Prostate gland (tissue), 2 donors: Measurements from ENCODE around the gene SLC16A10. TPM values are rescaled to one million over a fixed set of nuclear protein-coding genes. Genes with fewer than 3 reads are reported as not detected.

Experiments
- DNase-seq: peaks from one replicate; pipeline ENCODE4 v3.0.0-alpha.2; 2019; ENCODE audit warnings: low spot score
- H3K27ac ChIP-seq, 2 donors: fragments of 200-600 bp; sonication (generic); 2 replicates each; pipeline ENCODE4 v1.5.1; 2017 to 2019
- H3K27me3 ChIP-seq: fragments of 200-600 bp; sonication (generic); replicated peaks from 2 replicates; pipeline ENCODE4 v1.5.1; 2019; ENCODE audit not compliant: insufficient read depth
- H3K36me3 ChIP-seq, 2 donors: fragments of 200-600 bp; sonication (generic); 1 replicate in 1 of 2; 2 replicates in 1 of 2; pipeline versions ENCODE4 v1.5.1 to v1.8.1; 2017 to 2019
- H3K4me1 ChIP-seq: fragments of 200-600 bp; sonication (generic); replicated peaks from 2 replicates; pipeline ENCODE4 v1.5.1; 2019
- H3K4me3 ChIP-seq, 2 donors: fragments of 200-600 bp; sonication (generic); 2 replicates each; pipeline ENCODE4 v1.5.1; 2017 to 2019
- H3K9me3 ChIP-seq: fragments of 200-600 bp; sonication (generic); 2 replicates; pipeline ENCODE4 v1.5.1; 2017
- POLR2A ChIP-seq: fragments of 450-650 bp; IDR thresholded peaks from one replicate; pipeline ENCODE4 v1.6.1; 2016; ENCODE audit warnings: antibody characterized with exemption, mild to moderate bottlenecking
- POLR2AphosphoS5 ChIP-seq: sonication (generic); formaldehyde crosslinking; IDR thresholded peaks from one replicate; pipeline ENCODE4 v1.6.1; 2017; ENCODE audit warnings: antibody characterized with exemption
- WGBS: methylation state at CpG from one replicate; pipeline ENCODE4 v1.1.5; 2018; 5-methylcytosine and 5-hydroxymethylcytosine counted together
- intact Hi-C: fragments of 100-400 bp; cut with DNase I; formaldehyde crosslinking; loops from one replicate; pipeline ENCODE4 v1.14.2; 2022
- total RNA-seq, 2 donors: library from RNA; depleted of rRNA; stranded (reverse); fragments of >200 nt; gene quantifications; one replicate each; pipeline ENCODE4 v1.1.0, GENCODE V29; 2016
- TF ChIP-seq, protein P1 (sequence below), 4 experiments: fragments of 200-600 bp in 2 of 4; fragments of 450-650 bp in 2 of 4; sonication (generic) in 2 of 4; IDR thresholded peaks; 1 replicate in 3 of 4; 2 replicates in 1 of 4; pipeline ENCODE4 v1.5.1; 2016 to 2019; ENCODE audit warnings: antibody characterized with exemption in 4 of 4, mild to moderate bottlenecking in 2 of 4, moderate library complexity in 2 of 4

The SLC16A10 gene
- total RNA-seq, 2 donors from 2014 or later = 11.5 to 12.5 TPM

DNA sequence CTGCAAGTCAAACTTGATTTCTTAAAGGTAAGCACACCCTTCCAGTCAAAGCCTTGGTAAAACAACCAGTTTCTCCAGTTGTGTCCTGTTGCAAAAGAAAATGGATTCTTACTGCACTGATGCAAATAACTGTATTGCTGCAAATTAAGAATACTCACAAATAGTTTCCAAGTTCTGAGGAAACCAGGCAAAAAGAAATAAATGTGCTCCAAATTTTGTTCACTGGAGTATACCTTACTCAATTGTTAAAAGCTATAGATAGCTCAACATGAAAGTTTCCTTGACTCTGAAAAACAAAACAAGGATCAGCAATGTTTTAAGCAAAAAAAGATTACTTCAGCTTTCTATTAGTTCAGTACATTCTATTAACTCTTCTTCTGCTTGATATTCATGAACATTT, 75.2 kb downstream of the SLC16A10 start:
- H3K4me3 ChIP-seq = no peak overlapping the region
- H3K9me3 ChIP-seq = peaks cover 4% of the 10 kb centered on the region
- no peaks in the 10 kb centered on the region for H3K27me3 ChIP-seq
- no peak for DNase-seq
- no peak overlapping the region for H3K27ac ChIP-seq
- TF ChIP-seq, protein P1, sequence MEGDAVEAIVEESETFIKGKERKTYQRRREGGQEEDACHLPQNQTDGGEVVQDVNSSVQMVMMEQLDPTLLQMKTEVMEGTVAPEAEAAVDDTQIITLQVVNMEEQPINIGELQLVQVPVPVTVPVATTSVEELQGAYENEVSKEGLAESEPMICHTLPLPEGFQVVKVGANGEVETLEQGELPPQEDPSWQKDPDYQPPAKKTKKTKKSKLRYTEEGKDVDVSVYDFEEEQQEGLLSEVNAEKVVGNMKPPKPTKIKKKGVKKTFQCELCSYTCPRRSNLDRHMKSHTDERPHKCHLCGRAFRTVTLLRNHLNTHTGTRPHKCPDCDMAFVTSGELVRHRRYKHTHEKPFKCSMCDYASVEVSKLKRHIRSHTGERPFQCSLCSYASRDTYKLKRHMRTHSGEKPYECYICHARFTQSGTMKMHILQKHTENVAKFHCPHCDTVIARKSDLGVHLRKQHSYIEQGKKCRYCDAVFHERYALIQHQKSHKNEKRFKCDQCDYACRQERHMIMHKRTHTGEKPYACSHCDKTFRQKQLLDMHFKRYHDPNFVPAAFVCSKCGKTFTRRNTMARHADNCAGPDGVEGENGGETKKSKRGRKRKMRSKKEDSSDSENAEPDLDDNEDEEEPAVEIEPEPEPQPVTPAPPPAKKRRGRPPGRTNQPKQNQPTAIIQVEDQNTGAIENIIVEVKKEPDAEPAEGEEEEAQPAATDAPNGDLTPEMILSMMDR (IDR thresholded peaks at IDR 0.05) = no peak
- TF ChIP-seq POLR2A (no peak), POLR2AphosphoS5 (no peak)
- H3K4me1 ChIP-seq = no peaks in the 10 kb centered on the region
- intact Hi-C loops = no loop called here
- no peaks in the 10 kb centered on the region for H3K36me3 ChIP-seq

DNA sequence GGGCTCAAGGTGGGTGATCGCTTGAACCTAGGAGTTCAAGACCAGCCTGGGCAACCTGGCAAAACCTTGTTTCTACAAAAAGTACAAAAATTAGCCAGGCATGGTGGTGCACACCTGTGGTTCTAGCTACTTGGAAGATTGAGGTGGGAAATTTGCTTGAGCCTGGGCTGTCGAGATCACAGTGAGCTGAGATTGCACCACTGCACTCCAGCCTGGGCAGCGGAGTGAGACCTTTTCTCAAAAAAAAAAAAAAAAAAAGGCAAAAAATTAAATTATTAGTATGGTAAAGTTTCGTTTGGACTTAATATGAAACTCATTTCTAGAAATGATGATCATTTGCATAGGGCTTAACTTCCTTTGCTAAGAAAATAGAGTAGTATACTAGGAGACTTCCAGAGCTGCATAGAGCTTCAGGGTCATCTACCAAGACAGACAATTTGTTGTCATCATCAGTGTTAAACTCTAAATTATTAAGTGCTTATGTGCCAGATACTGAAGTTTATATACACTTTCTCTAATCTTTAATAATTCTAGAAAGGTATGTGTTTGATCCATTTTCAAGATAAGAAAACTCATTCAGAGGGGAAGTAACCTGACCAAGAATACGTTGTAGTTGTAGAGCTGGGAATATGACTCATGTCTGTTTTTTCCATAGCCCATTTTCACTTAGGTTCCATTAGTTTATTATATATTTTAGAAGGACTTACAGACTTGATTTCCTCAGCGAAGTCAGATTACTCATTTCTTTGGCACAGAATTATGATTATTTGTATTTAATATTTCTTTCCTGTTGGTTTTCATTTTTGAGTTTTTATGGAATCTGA, 84.5 kb downstream of the SLC16A10 start:
- no peak for DNase-seq
- no peak overlapping the region for H3K27ac ChIP-seq
- TF ChIP-seq POLR2AphosphoS5 (no peak), POLR2A (no peak)
- TF ChIP-seq, protein P1 (IDR thresholded peaks at IDR 0.05) = no peak
- H3K4me3 ChIP-seq = no peak overlapping the region
- intact Hi-C loops = no loop called here
- H3K4me1 ChIP-seq = no peaks in the 10 kb centered on the region
- H3K36me3 ChIP-seq = no peaks in the 10 kb centered on the region
- 85% methylated on average over 6 of the region's 6 CpGs for WGBS
- H3K9me3 ChIP-seq = no peaks in the 10 kb centered on the region
- no peaks in the 10 kb centered on the region for H3K27me3 ChIP-seq

GRCh38 chr6:111172563-111172962, 85.3 kb downstream of the SLC16A10 start:
- WGBS = 79% methylated on average over 4 of the region's 4 CpGs
- no peak for DNase-seq
- Histone ChIP-seq H3K4me1 (no peaks in the 10 kb centered on the region), H3K27me3 (no peaks in the 10 kb centered on the region), H3K4me3 (no peak overlapping the region), H3K27ac (no peak overlapping the region), H3K36me3 (no peaks in the 10 kb centered on the region), H3K9me3 (no peaks in the 10 kb centered on the region)
- no peak for TF ChIP-seq POLR2A
- TF ChIP-seq, protein P1 (IDR thresholded peaks at IDR 0.05) = no peak
- TF ChIP-seq POLR2AphosphoS5 = no peak
- intact Hi-C loops = no loop called here

DNA sequence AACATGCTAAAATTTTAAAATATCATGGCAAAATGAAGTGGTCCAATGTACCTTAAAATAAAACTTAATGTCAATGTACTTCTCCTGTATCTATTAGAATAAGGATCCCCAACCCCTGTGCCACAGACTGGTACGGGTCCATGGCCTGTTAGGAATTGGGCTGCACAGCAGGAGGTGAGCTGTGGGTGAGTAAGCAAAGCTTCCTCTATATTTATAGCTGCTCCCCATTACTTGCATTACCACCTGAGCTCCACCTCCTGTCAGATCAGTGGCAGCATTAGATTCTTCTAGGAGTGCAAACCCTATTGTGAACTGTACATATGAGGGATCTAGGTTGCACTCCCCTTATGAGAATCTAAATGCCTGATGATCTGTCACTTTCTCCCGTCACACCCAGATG, 86.0 kb downstream of the SLC16A10 start:
- H3K9me3 ChIP-seq = no peaks in the 10 kb centered on the region
- no peaks in the 10 kb centered on the region for H3K4me1 ChIP-seq
- intact Hi-C loops = no loop called here
- no peaks in the 10 kb centered on the region for H3K27me3 ChIP-seq
- no peak overlapping the region for H3K27ac ChIP-seq
- no peak overlapping the region for H3K4me3 ChIP-seq
- H3K36me3 ChIP-seq = no peaks in the 10 kb centered on the region
- 92% methylated on average over 2 of the region's 2 CpGs for WGBS
- no peak for TF ChIP-seq POLR2A
- TF ChIP-seq POLR2AphosphoS5 = no peak
- TF ChIP-seq, protein P1 (IDR thresholded peaks at IDR 0.05) = no peak
- DNase-seq = no peak

DNA sequence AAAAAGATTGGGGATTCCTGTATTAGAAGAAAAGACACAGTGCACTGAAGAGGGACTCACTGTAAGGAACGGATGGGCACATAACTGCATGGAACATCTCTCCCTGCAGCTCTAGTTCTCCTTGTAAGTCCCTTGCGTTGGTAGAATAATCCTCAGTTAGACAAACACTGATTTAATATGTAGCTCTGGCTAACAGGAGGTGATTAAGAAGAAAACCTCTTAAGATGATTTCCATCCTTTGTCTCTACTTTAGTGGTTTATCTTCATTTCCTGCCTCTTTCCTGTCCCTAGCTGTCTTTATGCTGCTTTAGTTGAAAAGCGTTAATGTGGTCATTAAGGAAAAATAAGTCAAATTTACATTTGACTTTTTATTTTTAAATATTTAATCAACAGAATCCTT, 86.6 kb downstream of the SLC16A10 start:
- no peak overlapping the region for H3K27ac ChIP-seq
- no peak for TF ChIP-seq POLR2AphosphoS5
- TF ChIP-seq POLR2A = no peak
- TF ChIP-seq, protein P1 (IDR thresholded peaks at IDR 0.05) = no peak
- no peaks in the 10 kb centered on the region for H3K27me3 ChIP-seq
- DNase-seq = no peak
- no peaks in the 10 kb centered on the region for H3K9me3 ChIP-seq
- H3K36me3 ChIP-seq = no peaks in the 10 kb centered on the region
- WGBS = 84% methylated on average over 3 of the region's 3 CpGs
- no peaks in the 10 kb centered on the region for H3K4me1 ChIP-seq
- intact Hi-C loops = no loop called here
- no peak overlapping the region for H3K4me3 ChIP-seq
